GM12874 (cell line): ENCODE measurements around the gene TNIP1.
A peak's percentile ranks its signal among the peaks of the same experiment; 100 is the strongest.

Experiments
- CTCF ChIP-seq: IDR thresholded peaks from 2 replicates; pipeline ENCODE4 v1.5.1; 2011; ENCODE audit warnings: low read depth, mild to moderate bottlenecking, control low read depth, low read length, moderate library complexity; ENCODE audit not compliant: insufficient read depth

Gene TNIP1, protein sequence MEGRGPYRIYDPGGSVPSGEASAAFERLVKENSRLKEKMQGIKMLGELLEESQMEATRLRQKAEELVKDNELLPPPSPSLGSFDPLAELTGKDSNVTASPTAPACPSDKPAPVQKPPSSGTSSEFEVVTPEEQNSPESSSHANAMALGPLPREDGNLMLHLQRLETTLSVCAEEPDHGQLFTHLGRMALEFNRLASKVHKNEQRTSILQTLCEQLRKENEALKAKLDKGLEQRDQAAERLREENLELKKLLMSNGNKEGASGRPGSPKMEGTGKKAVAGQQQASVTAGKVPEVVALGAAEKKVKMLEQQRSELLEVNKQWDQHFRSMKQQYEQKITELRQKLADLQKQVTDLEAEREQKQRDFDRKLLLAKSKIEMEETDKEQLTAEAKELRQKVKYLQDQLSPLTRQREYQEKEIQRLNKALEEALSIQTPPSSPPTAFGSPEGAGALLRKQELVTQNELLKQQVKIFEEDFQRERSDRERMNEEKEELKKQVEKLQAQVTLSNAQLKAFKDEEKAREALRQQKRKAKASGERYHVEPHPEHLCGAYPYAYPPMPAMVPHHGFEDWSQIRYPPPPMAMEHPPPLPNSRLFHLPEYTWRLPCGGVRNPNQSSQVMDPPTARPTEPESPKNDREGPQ

DNA sequence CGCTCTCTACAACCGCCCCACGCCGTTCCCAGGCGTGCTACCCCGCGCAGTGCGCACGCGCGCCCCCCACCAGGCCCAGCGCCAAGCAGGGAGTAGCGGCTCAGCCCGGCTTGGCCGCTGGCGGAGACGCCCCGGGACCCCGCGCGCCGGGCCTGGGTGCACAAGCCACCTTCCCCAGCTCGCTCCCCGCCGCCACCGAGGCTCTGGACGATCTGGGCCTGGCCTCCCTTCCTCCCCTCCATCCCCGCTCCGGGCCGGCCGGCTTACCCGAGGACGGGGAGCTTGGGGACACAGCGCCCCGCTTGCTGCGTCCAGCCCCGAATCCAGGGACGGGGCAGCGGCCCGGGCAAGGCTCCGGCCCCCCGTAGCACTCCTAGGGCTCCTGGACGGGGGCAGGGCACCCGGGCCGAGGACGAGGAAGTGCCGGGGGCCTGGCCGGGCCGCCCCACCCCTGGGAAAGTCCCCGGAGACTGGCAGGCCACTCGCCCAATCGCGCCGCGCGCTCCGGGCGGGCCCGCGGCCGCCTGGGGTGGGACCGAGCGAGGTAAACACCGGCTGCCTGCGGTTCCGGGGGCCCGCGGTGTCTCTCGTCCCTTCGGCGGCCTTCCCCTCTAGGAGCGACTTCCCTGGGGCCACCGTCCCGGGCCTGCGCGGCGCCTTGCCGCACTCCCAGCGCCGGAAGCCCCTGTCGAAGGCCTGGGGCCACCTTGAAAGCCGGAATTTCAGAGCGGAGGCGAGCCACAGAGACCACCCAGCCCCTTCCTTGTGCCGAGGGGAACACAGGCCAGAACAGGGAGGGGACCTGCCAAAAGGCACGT is at the start of gene TNIP1:
TNIP1 (minus strand) TSS at position 422 of the 818 bp plus-strand sequence. CDS start 15,939 bp downstream, outside the sequence.
- TF ChIP-seq CTCF, result no peak

- TF ChIP-seq CTCF, result no peak
These were observed 49.5 kb upstream of the TNIP1 start for GRCh38 chr5:151130235-151130921.

DNA sequence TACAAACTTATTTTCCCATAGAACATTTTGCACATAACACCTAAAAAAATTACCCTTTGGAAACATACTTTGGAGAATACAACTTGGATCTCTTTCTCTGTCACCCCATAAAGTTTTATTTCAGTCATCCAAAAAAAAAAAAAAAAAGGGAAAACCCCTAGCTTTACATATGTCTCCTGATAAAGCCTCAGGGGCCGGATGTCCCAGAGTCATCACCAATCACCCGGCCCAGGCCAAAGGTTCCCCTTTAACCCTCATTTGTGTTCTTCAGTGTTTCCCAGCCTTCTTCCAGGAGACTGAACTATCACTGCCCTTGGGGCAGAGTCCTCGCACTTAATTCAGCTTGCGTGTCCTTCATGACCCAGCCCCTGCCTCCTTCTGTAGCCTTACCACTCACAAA is 48.0 kb upstream of the TNIP1 start:
- no peak for TF ChIP-seq CTCF

- TF ChIP-seq CTCF, result no peak
These were observed 47.1 kb upstream of the TNIP1 start for GRCh38 chr5:151127926-151128325.

- TF ChIP-seq CTCF, result peak; percentile 92
These were observed 45.4 kb upstream of the TNIP1 start for GRCh38 chr5:151126199-151126645.

DNA sequence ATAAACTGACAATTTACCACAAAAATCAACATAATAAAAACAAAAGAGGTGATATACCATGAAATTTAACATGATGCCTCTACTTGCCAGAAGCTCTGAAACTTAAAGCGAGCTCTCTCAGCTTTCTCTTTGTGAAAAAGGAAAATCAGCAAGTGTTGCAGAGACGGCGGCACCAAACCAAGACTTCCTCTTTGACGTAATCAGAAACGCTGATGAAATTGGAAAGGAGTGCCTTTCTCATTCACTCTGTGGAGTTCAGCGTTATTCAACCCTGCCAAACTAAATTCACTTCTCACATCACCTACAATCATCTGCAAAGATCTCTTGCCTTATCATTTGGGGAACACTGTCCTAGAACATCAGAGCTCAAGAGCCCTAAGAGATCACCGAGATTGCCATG is 44.6 kb upstream of the TNIP1 start:
- no peak for TF ChIP-seq CTCF
